Tibial artery (tissue), 4 donors: ENCODE results near the gene LRRC49.

Experiments used
- DNase-seq, 2 donors: peaks; one replicate each; pipeline ENCODE4 v3.0.0-alpha.2; 2019
- H3K27ac ChIP-seq, 2 donors: fragments of 200-600 bp; sonication (generic) in 1 of 2; 1 replicate in 1 of 2; 2 replicates in 1 of 2; pipeline ENCODE4 v1.5.1; 2018 to 2019; ENCODE audit warnings: mild to moderate bottlenecking in 1 of 2
- H3K27me3 ChIP-seq, 2 donors: fragments of 200-600 bp; sonication (generic) in 1 of 2; one replicate each; pipeline versions ENCODE4 v1.5.1 to v1.6.0; 2016 to 2019
- H3K36me3 ChIP-seq, 3 donors: fragments of 200-600 bp; sonication (generic) in 2 of 3; one replicate each; pipeline ENCODE4 v1.5.1; 2016 to 2019; ENCODE audit warnings: mild to moderate bottlenecking in 2 of 3
- H3K4me1 ChIP-seq, 4 donors: fragments of 200-600 bp; sonication (generic) in 2 of 4; 1 replicate in 3 of 4; 2 replicates in 1 of 4; pipeline ENCODE4 v1.5.1; 2016 to 2019
- H3K4me3 ChIP-seq, 2 donors: fragments of 200-600 bp; sonication (generic) in 1 of 2; 1 replicate in 1 of 2; 2 replicates in 1 of 2; pipeline ENCODE4 v1.5.1; 2018 to 2019; ENCODE audit warnings: mild to moderate bottlenecking in 2 of 2
- H3K9me3 ChIP-seq, 3 donors: fragments of 200-600 bp; sonication (generic) in 1 of 3; one replicate each; pipeline ENCODE4 v1.5.1; 2016 to 2019
- CTCF ChIP-seq, 2 experiments: fragments of 200-600 bp in 1 of 2; fragments of 450-650 bp in 1 of 2; IDR thresholded peaks; one replicate each; pipeline ENCODE4 v1.5.1; 2017 to 2019; ENCODE audit warnings: antibody characterized with exemption in 2 of 2, mild to moderate bottlenecking in 1 of 2, moderate library complexity in 1 of 2
- intact Hi-C: fragments of 100-400 bp; cut with DNase I; formaldehyde crosslinking; loops from one replicate; pipeline ENCODE4 v1.15.0; 2023; ENCODE audit warnings: low total_unique reads

Gene LRRC49, protein sequence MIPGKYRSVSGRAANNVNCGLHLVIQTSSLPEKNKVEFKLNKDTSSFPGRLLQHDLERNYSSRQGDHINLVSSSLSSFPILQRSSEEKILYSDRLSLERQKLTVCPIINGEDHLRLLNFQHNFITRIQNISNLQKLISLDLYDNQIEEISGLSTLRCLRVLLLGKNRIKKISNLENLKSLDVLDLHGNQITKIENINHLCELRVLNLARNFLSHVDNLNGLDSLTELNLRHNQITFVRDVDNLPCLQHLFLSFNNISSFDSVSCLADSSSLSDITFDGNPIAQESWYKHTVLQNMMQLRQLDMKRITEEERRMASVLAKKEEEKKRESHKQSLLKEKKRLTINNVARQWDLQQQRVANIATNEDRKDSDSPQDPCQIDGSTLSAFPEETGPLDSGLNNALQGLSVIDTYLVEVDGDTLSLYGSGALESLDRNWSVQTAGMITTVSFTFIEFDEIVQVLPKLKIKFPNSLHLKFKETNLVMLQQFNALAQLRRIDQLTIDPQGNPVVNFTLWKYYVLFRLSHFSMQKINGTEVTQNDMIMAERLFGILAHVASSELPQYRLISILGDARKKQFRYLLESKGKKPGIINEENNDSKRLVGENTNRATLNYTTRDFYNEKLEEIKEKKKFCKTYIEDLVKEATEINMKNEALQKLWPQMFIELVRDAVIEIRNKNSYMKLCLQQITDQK

GRCh38 chr15:70892002-70892911 lies at the start of gene LRRC49, which contains the start of gene THAP10:
Gene LRRC49 (plus strand): TSS chr15:70892826. CDS start chr15:70892895, 69 bp downstream.
Gene THAP10 (minus strand): TSS chr15:70892433. CDS start chr15:70892272, 161 bp downstream.
- H3K36me3 ChIP-seq = peaks cover 0 to 1% (median 0%) of the 10 kb centered on the region in 3 donors
- H3K4me1 ChIP-seq = peaks cover 0 to 21% (median 11%) of the 10 kb centered on the region in 4 donors
- no peak for TF ChIP-seq CTCF (IDR thresholded peaks at IDR 0.05)
- no peaks in the 10 kb centered on the region for H3K27me3 ChIP-seq
- peak within 1 kb of the TSS; percentile 61 to 79 for H3K4me3 ChIP-seq
- no peaks in the 10 kb centered on the region for H3K9me3 ChIP-seq
- peak within 1 kb of the TSS; percentile 80 to 83 for H3K27ac ChIP-seq
- peak; percentile 93 for DNase-seq
- intact Hi-C loops = no loop called here

DNA sequence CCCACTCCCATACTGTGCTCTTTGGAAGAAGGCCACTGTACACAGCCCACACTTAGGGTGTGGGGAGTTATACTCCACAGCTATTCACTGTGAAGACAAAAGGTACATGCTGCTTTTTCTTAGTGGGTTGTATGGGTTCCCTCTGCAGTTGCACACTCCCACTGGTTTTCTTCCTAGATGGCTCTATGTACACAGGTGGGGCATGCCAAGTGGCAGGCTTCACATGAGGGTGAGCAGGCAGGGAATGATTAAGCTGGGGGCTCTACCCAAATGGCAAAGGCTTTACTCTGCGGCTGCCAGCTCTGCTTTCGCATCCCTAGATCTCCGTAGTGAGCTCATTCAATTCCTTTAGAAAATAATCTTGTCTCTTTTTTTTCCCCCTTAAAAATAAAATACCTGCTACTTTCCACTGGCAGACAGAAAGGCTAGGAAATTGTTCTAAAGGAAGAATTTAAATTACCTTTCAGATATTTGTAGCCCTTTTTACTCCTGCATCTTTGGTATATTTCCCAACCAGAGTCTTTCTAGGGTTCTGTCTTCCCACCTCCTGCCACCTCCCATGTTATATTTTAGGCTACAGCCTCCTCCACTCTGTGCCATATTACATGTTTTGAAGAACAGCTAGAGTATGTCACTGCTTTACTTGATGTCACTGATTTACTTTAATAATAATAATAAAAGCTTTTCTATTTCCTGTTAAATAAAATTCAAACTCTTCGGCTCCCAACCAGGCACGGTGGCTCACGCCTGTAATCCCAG lies 46.8 kb upstream of the LRRC49 start:
- no peak for TF ChIP-seq CTCF (IDR thresholded peaks at IDR 0.05)
- Histone ChIP-seq H3K36me3 (peaks cover 0 to 9% (median 0%) of the 10 kb centered on the region in 3 donors), H3K4me3 (no peak overlapping the region), H3K4me1 (no peaks in the 10 kb centered on the region), H3K27ac (no peak overlapping the region), H3K27me3 (no peaks in the 10 kb centered on the region), H3K9me3 (no peaks in the 10 kb centered on the region)
- no peak for DNase-seq
- intact Hi-C loops = no loop called here

DNA sequence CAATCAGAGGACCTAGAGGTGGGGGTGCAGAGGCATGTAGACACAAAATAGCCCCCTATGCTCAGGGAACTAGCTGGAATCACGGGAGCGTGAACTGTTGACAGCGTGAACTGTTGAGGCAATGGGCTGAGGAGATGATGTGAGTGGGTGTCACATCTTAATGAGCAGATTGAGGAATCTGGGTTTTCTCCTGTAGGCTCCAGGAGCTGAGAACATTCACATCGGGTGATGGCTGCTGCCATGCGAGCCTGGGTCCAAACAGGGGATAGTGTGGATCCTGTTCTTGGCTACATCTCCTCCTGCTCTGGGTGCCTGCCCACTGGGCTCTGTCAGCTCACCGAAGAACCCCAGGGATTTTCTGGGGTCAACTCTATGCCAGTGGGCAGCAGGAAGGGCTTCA lies 40.7 kb upstream of the LRRC49 start:
- H3K36me3 ChIP-seq = peaks cover 0 to 12% (median 8%) of the 10 kb centered on the region in 3 donors
- H3K4me1 ChIP-seq = peaks cover 0 to 39% (median 31%) of the 10 kb centered on the region in 4 donors
- DNase-seq = no peak
- no peaks in the 10 kb centered on the region for H3K27me3 ChIP-seq
- intact Hi-C loops = no loop called here
- peak overlapping the region; percentile 86 to 90 for H3K27ac ChIP-seq
- TF ChIP-seq CTCF (IDR thresholded peaks at IDR 0.05) = no peak
- H3K9me3 ChIP-seq = no peaks in the 10 kb centered on the region
- H3K4me3 ChIP-seq = peak overlapping the region in 1 of 2 donors; percentile 84

DNA sequence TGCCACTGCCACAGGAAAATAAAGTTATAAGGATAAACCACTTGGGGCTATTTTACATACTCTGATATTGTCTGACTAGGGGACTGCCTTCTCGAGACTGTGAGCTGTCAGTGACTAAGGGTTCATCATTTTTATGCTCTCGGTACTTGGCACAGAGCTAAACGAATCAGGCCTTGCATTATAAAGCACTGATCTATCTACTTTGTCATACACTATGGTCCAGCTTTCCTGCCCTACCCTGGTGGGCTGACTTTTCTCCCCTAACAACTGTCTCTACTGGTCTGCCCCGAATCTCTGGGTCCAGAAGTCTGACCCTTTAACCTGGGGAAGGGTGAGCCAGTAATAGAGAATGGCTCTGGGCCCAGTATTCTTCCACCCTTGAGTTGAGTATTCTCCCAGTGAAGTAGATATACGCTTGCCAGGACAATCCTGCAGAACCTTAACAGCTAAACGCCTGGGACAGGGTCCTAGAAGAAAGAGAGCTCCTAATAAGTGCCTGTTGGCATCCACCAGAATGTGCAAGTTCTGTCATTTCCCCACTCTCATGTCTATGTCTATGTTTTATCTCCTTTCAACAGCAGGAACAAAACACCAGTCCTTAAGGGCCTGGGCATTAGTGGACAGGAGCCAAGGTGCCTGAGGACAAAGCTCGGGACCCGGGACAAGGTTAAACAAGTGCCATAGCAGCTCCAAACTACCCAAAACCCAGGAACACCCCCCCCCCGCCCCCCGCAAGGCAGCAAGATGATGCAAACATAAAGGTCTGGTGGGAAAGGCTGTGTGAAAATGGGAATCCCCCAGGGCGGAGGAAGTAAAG lies 39.9 kb upstream of the LRRC49 start:
- H3K4me3 ChIP-seq = peak overlapping the region; percentile 78 to 84
- peak overlapping the region; percentile 86 to 90 for H3K27ac ChIP-seq
- peaks cover 0 to 12% (median 8%) of the 10 kb centered on the region in 3 donors for H3K36me3 ChIP-seq
- H3K9me3 ChIP-seq = no peaks in the 10 kb centered on the region
- H3K4me1 ChIP-seq = peaks cover 0 to 47% (median 37%) of the 10 kb centered on the region in 4 donors
- H3K27me3 ChIP-seq = no peaks in the 10 kb centered on the region
- TF ChIP-seq CTCF (IDR thresholded peaks at IDR 0.05) = no peak
- DNase-seq = no peak
- intact Hi-C loops = no loop called here
